HG02981 (cell line): Measurements from ENCODE around the gene TNFRSF1A.
"Not testable (repeated sequence)": the region's sequence is repeated elsewhere in the genome, so short reads cannot be mapped to it uniquely, and the experiment has no call there.

Source experiments
- ATAC-seq: cut with Tn5 transposase; IDR thresholded peaks from one replicate; pipeline ENCODE4 v1.9.1; 2021; ENCODE audit warnings: mild to moderate bottlenecking, moderate library complexity; ENCODE audit not compliant: unreplicated experiment

Gene TNFRSF1A

DNA sequence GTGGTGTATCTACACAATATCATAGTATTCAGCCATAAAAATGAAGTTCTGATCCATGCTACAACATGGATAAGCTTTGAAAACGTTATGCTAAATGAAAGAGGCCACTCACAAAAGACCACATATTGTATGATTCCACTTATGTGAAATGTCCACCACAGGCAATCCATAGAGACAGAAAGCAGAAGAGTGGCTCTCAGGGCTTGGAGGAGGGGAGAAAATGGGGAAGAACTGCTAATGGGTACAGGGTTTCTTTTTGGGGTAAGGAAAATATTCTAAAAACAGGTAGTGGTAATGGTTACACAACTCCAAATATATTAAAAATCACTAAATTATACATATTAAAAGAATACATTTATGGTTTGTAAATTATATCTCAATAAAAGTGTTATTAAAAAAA lies 17.0 kb upstream of the TNFRSF1A start:
- ATAC-seq: no peak

GRCh38 chr12:6356374-6356820 lies 14.5 kb upstream of the TNFRSF1A start:
- no peak for ATAC-seq

DNA sequence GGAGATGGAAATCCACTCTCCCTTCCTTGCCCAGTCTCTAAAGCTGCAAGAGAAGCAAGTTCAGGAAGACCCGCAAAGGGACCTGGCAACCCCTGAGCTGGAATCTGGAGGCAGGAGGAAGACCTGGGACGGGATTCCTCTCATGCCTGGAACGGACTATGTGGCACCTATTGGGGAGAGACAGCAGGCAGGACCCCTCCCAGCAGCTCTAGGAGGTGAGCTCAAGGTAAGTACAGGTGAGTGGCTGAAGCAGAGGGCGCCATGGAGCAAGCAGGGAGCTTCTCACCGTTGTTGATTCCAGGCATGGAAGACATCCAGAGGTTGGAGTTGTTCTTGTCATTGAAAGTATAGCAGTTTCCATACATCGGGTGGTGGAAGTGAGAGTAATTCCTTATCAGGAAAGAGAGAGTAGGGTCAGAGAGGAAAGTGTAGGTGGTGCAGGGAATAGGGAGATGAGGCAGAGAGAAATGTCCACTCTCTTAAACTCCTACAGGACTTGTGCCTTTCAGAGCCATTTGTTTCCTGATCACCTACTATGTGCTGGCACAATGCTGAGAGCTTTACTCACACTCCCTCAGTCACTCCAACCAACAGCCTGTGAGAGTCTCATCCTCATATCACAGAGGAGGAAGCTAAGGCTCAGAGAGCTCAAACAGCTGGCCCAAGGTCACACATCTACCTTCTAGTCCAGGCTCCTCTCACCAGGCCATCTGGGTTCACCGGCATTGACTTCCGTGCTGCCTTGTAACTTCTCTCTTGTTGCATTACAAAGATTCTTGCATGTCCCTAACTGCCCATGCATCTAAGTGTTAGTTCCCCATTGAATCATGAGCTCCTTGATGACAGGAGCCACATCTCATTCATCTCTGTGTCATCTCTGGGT lies 13.9 kb upstream of the TNFRSF1A start:
- ATAC-seq: no peak

DNA sequence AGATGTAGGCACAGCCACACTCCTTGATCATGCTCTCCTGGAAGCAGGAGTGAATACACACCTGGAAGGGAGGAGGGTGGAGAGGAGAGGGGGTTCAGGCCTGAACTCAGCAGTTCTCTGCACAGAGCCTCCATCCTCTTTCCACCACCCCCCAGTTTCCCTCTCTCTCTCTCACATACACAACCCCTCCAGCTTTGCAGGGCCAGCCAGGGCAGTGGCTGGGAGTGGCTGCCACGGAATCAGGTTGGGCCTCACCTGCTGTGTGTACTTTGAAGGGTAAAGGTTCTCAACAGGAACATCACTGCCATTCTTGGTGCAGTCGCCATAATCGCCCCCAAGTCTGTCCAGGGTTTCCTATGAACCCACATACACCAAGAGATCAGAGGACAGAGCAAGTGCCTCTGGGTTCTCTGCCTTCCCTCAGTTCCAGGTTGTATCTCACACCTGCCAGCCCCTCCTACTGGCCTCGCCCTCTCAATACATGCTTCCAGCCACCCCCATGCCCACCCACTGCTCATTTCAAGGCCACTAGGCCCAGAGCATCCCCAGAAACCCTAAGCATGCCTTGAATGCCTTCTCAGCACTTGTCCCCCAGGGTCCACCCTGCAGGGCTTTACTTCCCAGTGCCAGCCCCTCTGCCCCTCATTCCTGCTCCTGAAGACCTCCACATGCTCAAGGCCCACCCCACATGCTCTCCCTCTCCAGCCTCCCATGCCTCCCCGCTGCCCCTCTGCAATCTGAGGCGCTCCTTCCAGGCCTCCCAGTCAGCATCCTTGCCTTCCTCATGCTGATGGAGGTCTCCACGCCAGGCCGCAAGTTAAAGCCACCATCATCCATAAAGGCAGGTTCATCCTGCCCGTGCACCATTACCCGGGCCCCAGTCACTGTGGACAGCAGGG lies 12.9 kb upstream of the TNFRSF1A start:
- no peak for ATAC-seq

GRCh38 chr12:6352193-6353173 lies 10.6 kb upstream of the TNFRSF1A start:
- ATAC-seq: no peak

DNA sequence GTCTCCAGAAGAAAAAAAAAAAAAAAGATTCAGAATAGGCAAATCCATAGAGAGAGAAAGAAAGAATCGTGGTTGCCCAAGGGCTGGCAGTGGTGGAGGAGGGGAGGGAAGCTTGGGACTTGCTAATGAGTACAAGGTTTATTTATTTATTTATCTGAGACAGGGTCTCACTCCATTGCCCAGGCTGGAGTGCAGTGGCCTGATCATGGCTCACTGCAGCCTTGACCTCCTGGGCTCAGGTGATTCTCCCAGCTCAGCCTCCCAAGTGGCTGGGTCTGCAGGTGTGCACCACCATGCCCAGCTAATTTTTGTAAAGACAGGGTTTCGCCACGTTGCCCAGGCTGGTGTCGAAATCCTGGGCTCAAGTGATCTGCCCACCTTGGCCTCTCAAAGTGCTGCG lies 9.7 kb upstream of the TNFRSF1A start:
- ATAC-seq: no peak

GRCh38 chr12:6347367-6348338 lies 5.8 kb upstream of the TNFRSF1A start:
- ATAC-seq: no peak

GRCh38 chr12:6346942-6347341 lies 5.1 kb upstream of the TNFRSF1A start:
- ATAC-seq: no peak

DNA sequence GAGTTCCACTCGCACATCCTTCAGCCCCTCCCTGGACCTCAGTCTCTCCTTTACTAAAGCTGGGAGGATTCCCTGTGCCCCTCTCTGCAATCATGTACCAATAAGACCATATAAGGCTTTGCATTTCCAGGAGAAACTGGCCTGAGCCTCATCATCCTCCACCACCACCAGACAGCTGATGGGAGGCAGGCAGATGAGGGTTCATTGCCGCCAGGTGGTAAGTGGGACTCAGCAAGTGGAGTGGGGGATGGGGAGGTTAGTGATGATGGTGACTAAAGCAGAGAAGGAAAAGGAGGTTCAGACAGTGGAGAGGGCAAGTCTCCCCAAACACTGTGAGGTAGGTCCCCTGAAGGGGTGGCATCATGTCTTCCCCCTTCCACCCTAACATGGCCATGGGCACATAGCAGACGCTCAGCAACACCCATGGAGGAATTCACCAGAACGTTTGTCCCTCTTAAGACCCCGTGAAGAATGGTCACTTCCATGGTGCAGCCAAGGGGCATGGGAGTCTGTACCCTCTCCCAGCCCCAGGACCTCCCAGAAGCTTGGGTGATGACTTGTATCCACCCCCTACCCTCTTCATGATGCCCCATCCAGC lies 4.5 kb upstream of the TNFRSF1A start:
- no peak for ATAC-seq

DNA sequence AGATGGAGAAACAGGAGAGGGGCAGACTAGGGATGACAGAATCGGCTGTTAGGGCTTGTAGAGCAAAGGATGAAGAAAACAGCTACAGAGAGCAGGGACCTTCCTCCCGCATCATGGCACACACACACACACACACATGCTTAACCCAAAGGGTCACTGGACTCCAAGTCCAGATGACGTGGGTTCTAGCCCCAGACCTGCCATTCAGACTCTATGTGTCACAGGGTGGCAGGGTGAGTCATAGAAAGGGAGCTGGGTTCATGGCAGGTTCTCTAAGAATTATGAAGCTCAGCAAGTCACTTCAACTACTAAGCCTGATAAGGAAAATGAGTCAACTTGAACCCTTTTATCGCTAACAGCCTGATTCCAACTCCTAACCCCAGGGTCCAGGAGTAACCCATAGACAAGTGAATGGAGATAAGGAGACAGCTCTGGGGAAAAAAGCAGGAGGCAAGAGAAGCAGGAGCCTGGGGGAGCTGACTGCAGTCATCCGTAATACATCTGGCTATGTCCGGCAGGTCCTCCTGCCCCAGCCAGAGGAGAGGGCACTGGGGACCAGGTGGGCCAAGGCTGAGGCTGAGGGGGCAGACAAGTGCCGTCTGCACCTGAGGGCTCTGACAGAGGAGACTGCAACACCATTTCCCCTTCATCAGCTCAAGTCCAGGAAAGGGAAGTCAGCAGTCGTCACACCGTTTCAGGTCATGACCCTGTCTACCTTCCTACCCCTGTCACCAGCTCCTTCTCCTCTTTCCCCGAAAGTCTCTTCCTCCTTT lies 3.6 kb upstream of the TNFRSF1A start:
- no peak for ATAC-seq

DNA sequence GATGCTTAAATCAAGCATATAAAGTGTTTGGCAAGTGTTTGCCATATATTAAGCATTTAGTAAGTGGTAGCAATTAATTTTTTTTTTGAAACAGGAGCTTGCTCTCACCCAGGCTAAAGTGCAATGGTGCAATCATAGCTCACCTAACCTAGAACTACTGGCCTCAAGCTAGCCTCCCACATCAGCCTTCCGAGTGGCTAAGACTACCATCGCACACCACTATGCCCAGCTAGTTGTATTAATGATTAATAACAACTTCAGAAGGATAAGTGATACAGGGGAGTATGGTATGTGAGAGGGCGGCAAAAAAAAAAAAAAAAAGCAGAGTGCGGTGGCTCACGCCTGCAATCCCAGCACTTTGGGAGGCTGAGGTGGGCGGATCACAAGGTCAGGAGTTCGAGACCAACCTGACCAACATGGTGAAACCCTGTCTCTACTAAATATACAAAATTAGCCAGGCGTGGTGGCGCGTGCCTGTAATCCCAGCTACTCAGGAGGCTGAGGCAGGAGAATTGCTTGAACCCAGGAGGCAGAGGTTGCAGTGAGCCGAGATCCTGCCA lies 2.3 kb upstream of the TNFRSF1A start:
- ATAC-seq: not testable (repeated sequence)

DNA sequence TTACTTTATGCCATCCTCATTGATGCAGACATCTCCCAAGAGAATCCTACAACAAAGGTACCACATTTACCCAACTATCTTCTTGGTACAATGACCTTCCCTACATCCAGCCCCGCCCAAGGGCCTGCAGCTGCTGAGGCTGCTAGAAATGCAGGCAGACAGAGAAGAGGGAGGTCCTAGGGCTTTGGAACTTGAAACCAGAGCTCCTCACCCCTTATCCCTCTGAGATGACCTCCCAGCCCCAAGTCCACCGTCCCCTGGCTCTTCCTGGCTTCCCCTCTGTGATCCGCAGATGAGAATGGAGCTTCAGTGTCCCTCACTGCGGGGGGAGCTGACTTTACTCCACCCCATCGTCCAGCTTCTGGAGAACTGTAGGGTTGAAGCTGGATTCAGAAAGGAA lies 1.6 kb upstream of the TNFRSF1A start:
- ATAC-seq: no peak

DNA sequence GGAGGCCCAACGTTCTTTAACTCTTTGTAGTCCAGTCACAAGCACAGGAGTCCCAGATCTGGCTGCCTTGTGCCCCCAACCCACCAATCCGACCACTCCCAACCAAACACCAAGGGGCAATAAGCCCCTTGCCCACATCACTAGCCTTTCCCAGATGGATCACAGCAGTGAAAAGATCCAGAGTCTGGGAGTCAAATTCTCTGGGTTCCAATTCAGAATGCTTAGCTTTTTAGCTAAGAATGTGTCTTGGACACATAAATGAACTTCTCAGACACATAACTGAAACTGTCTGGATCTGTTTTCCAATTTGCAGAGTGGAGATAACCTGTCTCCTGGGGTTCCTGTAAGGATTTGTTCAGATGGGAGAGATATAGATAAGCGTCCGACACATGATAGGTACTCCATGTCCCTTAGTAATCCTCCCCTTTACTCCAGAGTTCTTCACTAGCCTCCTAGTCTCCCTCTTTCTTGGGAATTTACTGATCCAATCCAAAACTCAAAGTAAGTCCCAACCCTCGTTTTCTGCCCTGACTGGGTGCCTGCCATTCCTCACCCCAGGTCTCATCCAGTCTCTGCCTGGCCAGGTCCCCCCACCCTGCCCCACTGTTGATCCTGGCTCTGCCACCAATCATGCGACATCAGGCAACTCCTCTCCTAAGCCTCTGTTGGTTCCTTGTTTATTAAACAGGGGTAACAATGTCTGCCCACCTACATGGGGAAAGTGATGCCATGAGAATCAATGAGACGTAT lies 439 bp upstream of the TNFRSF1A start:
- ATAC-seq: no peak

GRCh38 chr12:6340745-6341416 lies 995 bp downstream of the TNFRSF1A start:
- no peak for ATAC-seq

DNA sequence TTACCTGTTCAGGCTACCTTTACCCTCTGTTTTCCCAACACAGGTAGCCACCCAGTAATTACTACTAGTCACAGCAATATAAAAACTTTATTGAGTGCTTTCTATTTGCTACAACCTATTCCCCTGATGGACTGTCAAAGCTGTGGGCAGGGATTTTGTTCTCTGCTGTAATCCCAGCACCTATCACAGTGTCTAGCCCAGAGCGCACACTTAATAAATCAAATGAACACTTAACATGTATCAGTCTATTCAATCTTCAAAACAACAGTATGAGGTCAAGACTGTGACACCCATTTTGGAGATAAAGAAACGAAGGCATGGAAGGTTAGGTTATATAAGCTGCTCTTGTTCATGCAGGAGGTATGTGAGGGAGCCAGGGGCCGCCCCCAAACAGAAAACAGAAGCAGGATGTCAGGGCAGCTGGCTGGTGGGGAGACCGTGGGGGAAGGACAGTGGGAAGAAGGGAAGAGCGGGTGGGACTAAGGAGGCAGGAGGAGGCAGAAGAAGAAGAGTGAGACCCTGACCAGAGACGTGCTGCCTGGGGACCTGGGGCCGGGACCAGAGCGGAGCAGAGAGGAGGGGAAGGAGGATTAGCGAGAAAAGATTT lies 1.7 kb downstream of the TNFRSF1A start:
- ATAC-seq: no peak

DNA sequence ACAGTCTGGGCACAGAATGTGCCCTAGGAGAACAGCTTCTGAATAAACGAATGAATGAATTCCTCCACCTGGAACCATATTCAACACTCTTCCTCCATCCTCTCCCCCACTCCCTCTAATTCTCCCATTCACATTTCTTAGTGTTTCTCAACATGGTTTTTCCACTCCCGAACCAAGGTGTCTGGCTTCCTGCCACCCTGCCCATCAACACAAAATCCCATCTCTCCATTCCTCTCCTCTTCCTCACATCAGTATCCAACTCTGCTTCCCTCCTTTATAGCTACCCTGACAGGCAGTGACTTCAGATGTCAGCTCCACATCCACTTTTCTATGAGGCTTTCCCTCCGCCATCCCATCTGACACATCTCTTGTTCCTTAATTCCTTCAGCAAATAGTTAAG lies 2.9 kb downstream of the TNFRSF1A start:
- ATAC-seq: no peak
